HepG2 (cell line): Measurements from ENCODE around the gene ZFPL1. TPM values are rescaled to one million over a fixed set of nuclear protein-coding genes. Genes with fewer than 3 reads are reported as not detected.

ENCODE experiments used
- FOXK2 ChIP-seq: fragments of 450-650 bp; IDR thresholded peaks from 2 replicates; pipeline ENCODE4 v1.6.1; 2016
- KDM4B ChIP-seq: sonication (generic); formaldehyde crosslinking; IDR thresholded peaks from 2 replicates; pipeline ENCODE4 v1.4.0; 2020; ENCODE audit warnings: missing genetic modification reagents
- KLF15 ChIP-seq: sonication (generic); formaldehyde crosslinking; IDR thresholded peaks from 2 replicates; pipeline ENCODE4 v1.8.1; 2023; ENCODE audit warnings: borderline replicate concordance, mild to moderate bottlenecking, inconsistent platforms, missing genetic modification reagents, mixed read lengths
- NCOA1 ChIP-seq: sonication (generic); formaldehyde crosslinking; IDR thresholded peaks from 2 replicates; pipeline ENCODE4 v1.9.0; 2021; ENCODE audit warnings: missing genetic modification reagents
- NFKBIZ ChIP-seq: IDR thresholded peaks from 2 replicates; pipeline ENCODE4 v1.6.1; 2018; ENCODE audit warnings: missing genetic modification reagents, missing compliant biosample characterization
- NR2F1 ChIP-seq, 2 experiments: fragments of 450-650 bp in 1 of 2; formaldehyde crosslinking in 1 of 2; IDR thresholded peaks; 2 replicates each; pipeline versions ENCODE4 v1.5.0 to v1.6.1; 2016 to 2020; ENCODE audit warnings: mild to moderate bottlenecking in 1 of 2, missing compliant biosample characterization in 1 of 2, missing genetic modification reagents in 1 of 2, moderate library complexity in 1 of 2
- SMARCC2 ChIP-seq: fragments of 450-650 bp; IDR thresholded peaks from 2 replicates; pipeline ENCODE4 v1.6.1; 2017; ENCODE audit warnings: antibody characterized with exemption, mild to moderate bottlenecking
- ZBTB7A ChIP-seq: sonication (generic); formaldehyde crosslinking; IDR thresholded peaks from 2 replicates; pipeline ENCODE4 v1.8.0; 2022; ENCODE audit warnings: mild to moderate bottlenecking, missing genetic modification reagents
- ZC3H13 ChIP-seq: sonication (generic); formaldehyde crosslinking; IDR thresholded peaks from 2 replicates; pipeline ENCODE4 v1.8.1; 2023; ENCODE audit warnings: mild to moderate bottlenecking, missing genetic modification reagents, moderate library complexity
- ZFP36L2 ChIP-seq: sonication (generic); formaldehyde crosslinking; IDR thresholded peaks from 2 replicates; pipeline ENCODE4 v1.4.0; 2020; ENCODE audit warnings: missing genetic modification reagents
- ZNF207 ChIP-seq: fragments of 450-650 bp; IDR thresholded peaks from 2 replicates; pipeline ENCODE4 v1.6.1; 2016; ENCODE audit warnings: antibody characterized with exemption, borderline replicate concordance
- ZNF484 ChIP-seq: sonication (generic); formaldehyde crosslinking; IDR thresholded peaks from 2 replicates; pipeline ENCODE4 v1.5.1; 2020; ENCODE audit warnings: mild to moderate bottlenecking, low read depth, missing genetic modification reagents, borderline replicate concordance
- ZNF589 ChIP-seq: sonication (generic); formaldehyde crosslinking; conservative IDR thresholded peaks from 2 replicates; pipeline ENCODE4 v1.8.0; 2022; ENCODE audit warnings: mild to moderate bottlenecking, moderate library complexity, missing genetic modification reagents
- ZNF782 ChIP-seq: sonication (generic); formaldehyde crosslinking; IDR thresholded peaks from 2 replicates; pipeline ENCODE4 v1.4.0; 2020; ENCODE audit warnings: missing genetic modification reagents, mild to moderate bottlenecking, borderline replicate concordance
- polyA plus RNA-seq, 8 experiments: library from polyadenylated mRNA; depleted of rRNA in 3 of 8; stranded (reverse) in 7 of 8; unstranded in 1 of 8; fragments of >200 nt; fragmentation: Illumina TruSeq in 4 of 8; extraction: Trizol in 4 of 8; gene quantifications; 2 replicates each; pipeline versions ENCODE4 v1.2.1 to v1.2.3, GENCODE V29; 2011 to 2016; ENCODE audit warnings: low read depth in 4 of 8, missing spikeins in 1 of 8, mixed read lengths in 1 of 8; ENCODE audit not compliant: insufficient read depth in 1 of 8
- total RNA-seq, 5 experiments: library from RNA; depleted of rRNA; stranded (reverse); fragments of >200 nt; fragmentation: Illumina TruSeq; extraction: Trizol; gene quantifications; 2 replicates each; pipeline ENCODE4 v1.2.3, GENCODE V29; 2016; ENCODE audit warnings: low read depth in 1 of 5
- TF ChIP-seq, protein P1 (sequence below): sonication (generic); formaldehyde crosslinking; IDR thresholded peaks from 2 replicates; pipeline ENCODE4 v1.4.0; 2020; ENCODE audit warnings: missing genetic modification reagents, mild to moderate bottlenecking, borderline replicate concordance
- TF ChIP-seq, protein P2 (sequence below): sonication (generic); formaldehyde crosslinking; IDR thresholded peaks from 2 replicates; pipeline ENCODE4 v1.5.1; 2020; ENCODE audit warnings: missing genetic modification reagents, mild to moderate bottlenecking, borderline replicate concordance
- TF ChIP-seq, protein P3 (sequence below): sonication (generic); formaldehyde crosslinking; IDR thresholded peaks from 2 replicates; pipeline ENCODE4 v1.4.0; 2020; ENCODE audit warnings: mild to moderate bottlenecking, low read depth, missing genetic modification reagents
- TF ChIP-seq, protein P4 (sequence below): IDR thresholded peaks from 2 replicates; pipeline ENCODE4 v1.6.1; 2016; ENCODE audit warnings: missing genetic modification reagents, missing compliant biosample characterization
- TF ChIP-seq, protein P5 (sequence below), 2 experiments: IDR thresholded peaks; 2 replicates each; pipeline ENCODE4 v1.6.1; 2011 to 2012; ENCODE audit warnings: low read length in 2 of 2, borderline replicate concordance in 1 of 2, low read depth in 1 of 2, mild to moderate bottlenecking in 1 of 2, moderate library complexity in 1 of 2

ZFPL1 gene
- total and polyA plus RNA-seq, 2 of the 13 experiments (the other 11 are each of a cell fraction or from before 2014, with no cell fraction given): 32.2 to 56.0 TPM

DNA sequence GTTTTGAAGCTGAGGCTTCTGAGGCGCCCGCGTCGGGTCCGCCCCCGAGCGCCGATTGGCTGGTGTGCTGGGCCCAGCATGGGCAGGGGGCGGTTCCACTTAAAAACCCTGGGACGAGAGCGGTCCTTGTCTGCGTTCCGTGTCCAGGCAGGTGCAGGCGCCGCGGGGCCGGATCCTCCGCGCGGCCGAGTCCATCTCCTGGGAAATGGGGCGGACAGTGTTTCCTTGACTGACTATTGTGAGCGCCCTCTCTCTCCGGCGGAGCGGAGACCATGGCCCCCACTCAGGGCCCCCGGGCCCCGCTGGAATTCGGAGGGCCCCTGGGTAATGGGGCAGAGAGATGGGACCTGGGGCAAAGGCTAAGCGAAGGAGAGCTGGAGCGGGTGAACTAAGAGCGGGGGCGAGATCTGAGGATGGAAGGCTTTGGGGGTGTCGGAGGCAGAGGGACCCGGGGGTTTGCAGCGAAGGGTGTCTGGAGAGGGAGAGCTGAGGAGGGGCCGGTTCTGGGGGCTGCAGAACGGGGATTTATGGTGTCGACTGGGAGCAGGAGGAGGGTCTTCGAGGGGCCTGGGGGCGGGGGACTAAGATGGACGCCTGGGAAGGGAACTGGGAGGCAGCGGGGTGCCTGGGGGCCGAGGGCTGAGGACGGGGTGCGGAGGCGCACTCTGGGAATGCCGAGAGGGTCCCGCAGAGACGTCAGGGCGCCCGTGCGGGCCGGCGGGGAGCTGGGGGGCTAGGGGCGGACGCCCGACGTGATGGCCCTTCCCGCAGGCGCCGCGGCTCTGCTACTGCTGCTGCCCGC lies 27.9 kb downstream of the ZFPL1 start, which contains the start of gene TM7SF2 (continued):
- TF ChIP-seq KLF15 (CRISPR knock-in tag) (peak; percentile 91; the same call in 1 of the 2 replicates), ZFP36L2 (CRISPR knock-in tag) (no peak), ZNF207 (no peak), ZNF484 (CRISPR knock-in tag) (no peak), ZBTB7A (CRISPR knock-in tag) (peak; percentile 35; the same call in 1 of the 2 replicates), ZNF589 (CRISPR knock-in tag) (no peak), NR2F1 (CRISPR knock-in tag; IDR thresholded peaks at IDR 0.05) (no peak), FOXK2 (no peak), ZNF782 (CRISPR knock-in tag) (no peak), NCOA1 (CRISPR knock-in tag) (no peak), ZC3H13 (CRISPR knock-in tag) (peak; percentile 87), SMARCC2 (no peak), NFKBIZ (no peak), KDM4B (no peak)
- TF ChIP-seq, protein P1, sequence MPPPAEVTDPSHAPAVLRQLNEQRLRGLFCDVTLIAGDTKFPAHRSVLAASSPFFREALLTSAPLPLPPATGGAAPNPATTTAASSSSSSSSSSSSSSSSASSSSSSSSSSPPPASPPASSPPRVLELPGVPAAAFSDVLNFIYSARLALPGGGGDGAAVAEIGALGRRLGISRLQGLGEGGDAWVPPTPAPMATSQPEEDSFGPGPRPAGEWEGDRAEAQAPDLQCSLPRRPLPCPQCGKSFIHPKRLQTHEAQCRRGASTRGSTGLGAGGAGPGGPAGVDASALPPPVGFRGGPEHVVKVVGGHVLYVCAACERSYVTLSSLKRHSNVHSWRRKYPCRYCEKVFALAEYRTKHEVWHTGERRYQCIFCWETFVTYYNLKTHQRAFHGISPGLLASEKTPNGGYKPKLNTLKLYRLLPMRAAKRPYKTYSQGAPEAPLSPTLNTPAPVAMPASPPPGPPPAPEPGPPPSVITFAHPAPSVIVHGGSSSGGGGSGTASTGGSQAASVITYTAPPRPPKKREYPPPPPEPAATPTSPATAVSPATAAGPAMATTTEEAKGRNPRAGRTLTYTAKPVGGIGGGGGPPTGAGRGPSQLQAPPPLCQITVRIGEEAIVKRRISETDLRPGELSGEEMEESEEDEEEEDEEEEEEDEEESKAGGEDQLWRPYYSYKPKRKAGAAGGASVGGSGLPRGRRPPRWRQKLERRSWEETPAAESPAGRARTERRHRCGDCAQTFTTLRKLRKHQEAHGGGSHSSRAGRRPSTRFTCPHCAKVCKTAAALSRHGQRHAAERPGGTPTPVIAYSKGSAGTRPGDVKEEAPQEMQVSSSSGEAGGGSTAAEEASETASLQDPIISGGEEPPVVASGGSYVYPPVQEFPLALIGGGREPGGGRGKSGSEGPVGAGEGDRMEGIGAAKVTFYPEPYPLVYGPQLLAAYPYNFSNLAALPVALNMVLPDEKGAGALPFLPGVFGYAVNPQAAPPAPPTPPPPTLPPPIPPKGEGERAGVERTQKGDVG (CRISPR knock-in tag): no peak
- TF ChIP-seq, protein P2, sequence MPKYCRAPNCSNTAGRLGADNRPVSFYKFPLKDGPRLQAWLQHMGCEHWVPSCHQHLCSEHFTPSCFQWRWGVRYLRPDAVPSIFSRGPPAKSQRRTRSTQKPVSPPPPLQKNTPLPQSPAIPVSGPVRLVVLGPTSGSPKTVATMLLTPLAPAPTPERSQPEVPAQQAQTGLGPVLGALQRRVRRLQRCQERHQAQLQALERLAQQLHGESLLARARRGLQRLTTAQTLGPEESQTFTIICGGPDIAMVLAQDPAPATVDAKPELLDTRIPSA (CRISPR knock-in tag): 0 out of 2 replicates have a peak, but pooled peaks have one; percentile 16
- TF ChIP-seq, protein P3, sequence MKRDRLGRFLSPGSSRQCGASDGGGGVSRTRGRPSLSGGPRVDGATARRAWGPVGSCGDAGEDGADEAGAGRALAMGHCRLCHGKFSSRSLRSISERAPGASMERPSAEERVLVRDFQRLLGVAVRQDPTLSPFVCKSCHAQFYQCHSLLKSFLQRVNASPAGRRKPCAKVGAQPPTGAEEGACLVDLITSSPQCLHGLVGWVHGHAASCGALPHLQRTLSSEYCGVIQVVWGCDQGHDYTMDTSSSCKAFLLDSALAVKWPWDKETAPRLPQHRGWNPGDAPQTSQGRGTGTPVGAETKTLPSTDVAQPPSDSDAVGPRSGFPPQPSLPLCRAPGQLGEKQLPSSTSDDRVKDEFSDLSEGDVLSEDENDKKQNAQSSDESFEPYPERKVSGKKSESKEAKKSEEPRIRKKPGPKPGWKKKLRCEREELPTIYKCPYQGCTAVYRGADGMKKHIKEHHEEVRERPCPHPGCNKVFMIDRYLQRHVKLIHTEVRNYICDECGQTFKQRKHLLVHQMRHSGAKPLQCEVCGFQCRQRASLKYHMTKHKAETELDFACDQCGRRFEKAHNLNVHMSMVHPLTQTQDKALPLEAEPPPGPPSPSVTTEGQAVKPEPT (CRISPR knock-in tag): no peak
- TF ChIP-seq, protein P4, sequence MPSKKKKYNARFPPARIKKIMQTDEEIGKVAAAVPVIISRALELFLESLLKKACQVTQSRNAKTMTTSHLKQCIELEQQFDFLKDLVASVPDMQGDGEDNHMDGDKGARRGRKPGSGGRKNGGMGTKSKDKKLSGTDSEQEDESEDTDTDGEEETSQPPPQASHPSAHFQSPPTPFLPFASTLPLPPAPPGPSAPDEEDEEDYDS: peak; percentile 99
- TF ChIP-seq, protein P5, sequence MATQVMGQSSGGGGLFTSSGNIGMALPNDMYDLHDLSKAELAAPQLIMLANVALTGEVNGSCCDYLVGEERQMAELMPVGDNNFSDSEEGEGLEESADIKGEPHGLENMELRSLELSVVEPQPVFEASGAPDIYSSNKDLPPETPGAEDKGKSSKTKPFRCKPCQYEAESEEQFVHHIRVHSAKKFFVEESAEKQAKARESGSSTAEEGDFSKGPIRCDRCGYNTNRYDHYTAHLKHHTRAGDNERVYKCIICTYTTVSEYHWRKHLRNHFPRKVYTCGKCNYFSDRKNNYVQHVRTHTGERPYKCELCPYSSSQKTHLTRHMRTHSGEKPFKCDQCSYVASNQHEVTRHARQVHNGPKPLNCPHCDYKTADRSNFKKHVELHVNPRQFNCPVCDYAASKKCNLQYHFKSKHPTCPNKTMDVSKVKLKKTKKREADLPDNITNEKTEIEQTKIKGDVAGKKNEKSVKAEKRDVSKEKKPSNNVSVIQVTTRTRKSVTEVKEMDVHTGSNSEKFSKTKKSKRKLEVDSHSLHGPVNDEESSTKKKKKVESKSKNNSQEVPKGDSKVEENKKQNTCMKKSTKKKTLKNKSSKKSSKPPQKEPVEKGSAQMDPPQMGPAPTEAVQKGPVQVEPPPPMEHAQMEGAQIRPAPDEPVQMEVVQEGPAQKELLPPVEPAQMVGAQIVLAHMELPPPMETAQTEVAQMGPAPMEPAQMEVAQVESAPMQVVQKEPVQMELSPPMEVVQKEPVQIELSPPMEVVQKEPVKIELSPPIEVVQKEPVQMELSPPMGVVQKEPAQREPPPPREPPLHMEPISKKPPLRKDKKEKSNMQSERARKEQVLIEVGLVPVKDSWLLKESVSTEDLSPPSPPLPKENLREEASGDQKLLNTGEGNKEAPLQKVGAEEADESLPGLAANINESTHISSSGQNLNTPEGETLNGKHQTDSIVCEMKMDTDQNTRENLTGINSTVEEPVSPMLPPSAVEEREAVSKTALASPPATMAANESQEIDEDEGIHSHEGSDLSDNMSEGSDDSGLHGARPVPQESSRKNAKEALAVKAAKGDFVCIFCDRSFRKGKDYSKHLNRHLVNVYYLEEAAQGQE (IDR thresholded peaks at IDR 0.05; ENCODE audit: borderline replicate concordance in 1 of 2, low read depth in 1 of 2, low read length in 2 of 2): peak in 1 of 2 experiments; percentile 80; a peak in 1 of 4 replicates
